ENCODE data around the gene HSPA8. TPM values are rescaled to one million over a fixed set of nuclear protein-coding genes. Genes with fewer than 3 reads are reported as not detected.

HSPA8 gene
- total RNA-seq, 1 donor from 2014 or later: 1,872 TPM

DNA sequence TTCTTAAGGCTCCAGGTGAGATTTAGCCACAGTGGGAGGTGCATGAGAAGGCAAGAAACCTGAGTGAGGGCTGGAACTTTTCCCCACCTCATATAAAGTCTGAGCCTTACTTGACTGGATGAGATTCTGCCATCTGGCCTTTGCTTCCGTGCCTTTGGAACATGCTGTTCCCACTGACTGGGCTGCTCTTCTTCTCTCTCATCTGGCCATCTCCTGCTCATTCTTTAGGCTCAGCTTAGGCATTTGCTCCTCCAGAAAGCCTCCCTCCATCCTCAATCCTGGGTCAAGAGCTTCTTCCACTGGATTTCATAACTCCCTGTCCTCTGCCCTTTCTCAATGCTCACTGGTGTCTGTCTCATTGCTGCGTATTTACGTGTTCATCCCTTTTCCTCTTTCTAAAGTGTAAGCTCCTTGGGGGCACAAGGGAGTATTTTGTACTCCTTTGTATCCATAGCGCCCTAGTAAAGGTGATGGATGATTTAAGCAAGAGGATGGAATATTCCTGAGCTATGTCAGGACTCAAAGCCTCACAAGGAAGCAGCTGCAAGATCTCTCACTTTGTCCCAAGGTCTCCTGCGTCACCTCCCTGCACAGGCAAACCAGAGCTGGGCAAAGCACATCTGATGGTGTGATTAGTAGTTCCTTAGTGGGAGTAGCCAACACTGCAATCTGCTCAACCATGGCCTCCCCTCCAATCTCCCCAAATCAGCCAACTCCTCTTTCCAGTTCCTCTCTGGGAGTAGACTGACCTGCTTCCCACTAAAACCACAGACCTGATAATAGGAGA is 15.3 kb downstream of the HSPA8 start:
- no peak overlapping the region for H3K4me3 ChIP-seq (ENCODE audit: low read depth, low read length)
- TF ChIP-seq, protein P1, sequence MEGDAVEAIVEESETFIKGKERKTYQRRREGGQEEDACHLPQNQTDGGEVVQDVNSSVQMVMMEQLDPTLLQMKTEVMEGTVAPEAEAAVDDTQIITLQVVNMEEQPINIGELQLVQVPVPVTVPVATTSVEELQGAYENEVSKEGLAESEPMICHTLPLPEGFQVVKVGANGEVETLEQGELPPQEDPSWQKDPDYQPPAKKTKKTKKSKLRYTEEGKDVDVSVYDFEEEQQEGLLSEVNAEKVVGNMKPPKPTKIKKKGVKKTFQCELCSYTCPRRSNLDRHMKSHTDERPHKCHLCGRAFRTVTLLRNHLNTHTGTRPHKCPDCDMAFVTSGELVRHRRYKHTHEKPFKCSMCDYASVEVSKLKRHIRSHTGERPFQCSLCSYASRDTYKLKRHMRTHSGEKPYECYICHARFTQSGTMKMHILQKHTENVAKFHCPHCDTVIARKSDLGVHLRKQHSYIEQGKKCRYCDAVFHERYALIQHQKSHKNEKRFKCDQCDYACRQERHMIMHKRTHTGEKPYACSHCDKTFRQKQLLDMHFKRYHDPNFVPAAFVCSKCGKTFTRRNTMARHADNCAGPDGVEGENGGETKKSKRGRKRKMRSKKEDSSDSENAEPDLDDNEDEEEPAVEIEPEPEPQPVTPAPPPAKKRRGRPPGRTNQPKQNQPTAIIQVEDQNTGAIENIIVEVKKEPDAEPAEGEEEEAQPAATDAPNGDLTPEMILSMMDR (conservative IDR thresholded peaks at IDR 0.05; ENCODE audit: low read depth, low read length): no peak
- DNase-seq (ENCODE audit: low read depth): no peak

DNA sequence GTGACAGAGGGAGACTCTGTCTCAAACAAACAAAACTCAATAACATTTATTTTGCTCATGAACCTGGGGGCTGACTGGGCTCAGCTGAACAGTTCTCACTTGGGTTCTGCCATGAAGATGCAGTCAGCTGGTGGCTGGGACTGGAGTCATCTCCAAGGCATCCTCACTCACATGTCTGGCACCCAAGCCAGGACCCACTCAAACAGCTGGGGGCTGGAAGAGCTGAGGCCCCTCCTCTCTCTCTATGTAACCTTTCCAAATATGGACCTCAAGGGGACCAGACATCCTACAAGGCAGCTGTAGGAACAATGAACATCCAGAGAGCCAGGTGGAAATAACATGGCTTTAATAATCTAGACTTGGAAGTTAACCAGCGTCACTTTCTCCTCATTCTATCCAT is 16.8 kb downstream of the HSPA8 start:
- no peak for DNase-seq (ENCODE audit: low read depth)
- TF ChIP-seq, protein P1 (conservative IDR thresholded peaks at IDR 0.05; ENCODE audit: low read depth, low read length): no peak
- H3K4me3 ChIP-seq (ENCODE audit: low read depth, low read length): no peak overlapping the region

DNA sequence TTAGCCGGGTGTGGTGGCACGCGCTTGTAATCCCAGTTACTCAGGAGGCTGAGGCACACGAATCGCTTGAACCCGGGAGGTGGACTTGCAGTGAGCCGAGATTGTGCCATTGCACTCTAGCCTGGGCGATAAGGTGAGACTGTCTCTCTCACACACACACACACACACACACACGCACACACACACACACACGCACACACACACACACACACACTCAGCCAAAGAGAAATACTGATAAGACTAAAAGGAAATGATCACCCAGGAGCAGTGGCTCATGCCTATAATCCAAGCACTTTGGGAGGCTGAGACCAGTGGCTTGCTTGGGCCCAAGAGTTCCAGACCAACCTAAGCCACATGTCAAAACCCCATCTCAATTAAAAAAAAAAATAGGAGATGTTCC is 20.8 kb downstream of the HSPA8 start:
- H3K4me3 ChIP-seq (ENCODE audit: low read depth, low read length): no peak overlapping the region
- TF ChIP-seq, protein P1 (conservative IDR thresholded peaks at IDR 0.05; ENCODE audit: low read depth, low read length): no peak
- no peak for DNase-seq (ENCODE audit: low read depth)

DNA sequence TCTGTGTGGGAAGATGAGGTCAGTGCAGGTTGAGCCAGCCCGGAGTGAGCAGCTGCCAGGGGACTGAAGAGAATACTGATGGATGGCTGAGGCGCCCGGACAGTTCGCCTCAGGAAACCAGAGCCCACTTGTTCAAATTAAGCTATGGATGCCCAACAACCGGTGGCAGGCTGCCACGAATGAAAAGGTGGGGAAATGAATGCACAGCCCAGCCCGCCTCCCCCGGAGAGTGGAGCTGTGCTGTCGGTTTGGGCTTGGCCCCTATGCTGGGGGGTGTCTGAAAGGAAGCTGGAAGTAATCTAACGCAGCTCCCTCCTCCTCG is 21.9 kb downstream of the HSPA8 start:
- no peak for DNase-seq (ENCODE audit: low read depth)
- H3K4me3 ChIP-seq (ENCODE audit: low read depth, low read length): no peak overlapping the region
- TF ChIP-seq, protein P1 (conservative IDR thresholded peaks at IDR 0.05; ENCODE audit: low read depth, low read length): no peak

DNA sequence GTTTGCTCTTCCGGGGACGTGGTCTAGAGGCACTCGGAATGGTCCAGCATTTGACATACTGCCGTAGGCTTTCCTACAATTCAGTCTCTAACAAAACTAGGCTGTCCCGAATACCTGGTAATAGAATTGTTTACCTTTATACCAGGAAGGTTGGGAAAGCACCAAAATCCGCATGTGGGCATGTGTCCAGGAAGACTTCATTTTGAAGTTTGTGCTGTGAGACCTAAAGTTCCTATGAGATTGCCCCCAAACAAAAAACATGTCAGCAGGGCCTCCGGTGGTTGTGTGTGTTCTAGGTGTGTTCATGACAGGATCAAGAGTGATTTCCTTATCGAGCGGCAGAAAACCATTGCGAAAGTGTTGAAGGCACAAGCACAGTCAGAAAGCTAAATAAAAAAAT is 26.1 kb downstream of the HSPA8 start:
- DNase-seq (ENCODE audit: low read depth): no peak
- TF ChIP-seq, protein P1 (conservative IDR thresholded peaks at IDR 0.05; ENCODE audit: low read depth, low read length): no peak
- H3K4me3 ChIP-seq (ENCODE audit: low read depth, low read length): no peak overlapping the region

DNA sequence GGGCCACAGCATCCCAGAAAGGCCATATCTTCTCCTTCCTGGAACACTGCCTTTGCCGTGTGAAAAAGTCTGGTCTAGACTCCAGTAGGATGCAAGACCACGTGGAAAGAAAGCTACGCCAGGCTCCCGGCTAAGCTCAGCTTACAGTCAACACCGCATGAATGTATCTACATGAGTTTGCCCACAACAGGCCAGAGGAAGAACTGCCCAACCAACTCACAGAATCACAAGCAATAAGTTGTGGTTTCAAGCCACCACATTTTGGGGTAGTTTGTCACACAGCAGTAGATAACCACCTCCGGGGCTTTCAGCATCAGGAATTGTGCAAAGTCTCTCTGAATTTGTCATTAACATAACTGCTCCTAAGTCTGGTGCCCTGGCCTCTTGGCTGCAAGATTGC is 27.3 kb downstream of the HSPA8 start:
- TF ChIP-seq, protein P1 (conservative IDR thresholded peaks at IDR 0.05; ENCODE audit: low read depth, low read length): no peak
- DNase-seq (ENCODE audit: low read depth): no peak
- H3K4me3 ChIP-seq (ENCODE audit: low read depth, low read length): no peak overlapping the region

DNA sequence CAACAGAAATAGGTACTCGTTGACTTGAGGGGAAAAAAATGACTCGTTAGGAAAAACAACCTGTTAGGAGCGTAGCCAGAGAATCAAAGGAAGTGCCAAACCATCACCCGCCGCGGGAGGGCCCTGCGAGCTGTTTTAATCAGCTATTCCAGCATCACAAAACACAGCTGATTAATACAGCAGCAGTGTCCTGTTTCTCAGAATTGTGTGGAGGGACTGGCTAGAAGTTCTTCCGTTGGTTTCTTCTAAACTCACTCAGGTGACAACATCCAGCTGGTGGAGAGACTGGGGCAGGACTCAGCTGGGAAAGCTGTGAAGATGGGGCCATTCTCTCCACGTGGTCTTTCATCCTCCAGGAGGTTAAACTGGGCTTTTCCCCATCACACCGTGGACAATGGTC is 28.0 kb downstream of the HSPA8 start:
- TF ChIP-seq, protein P1 (conservative IDR thresholded peaks at IDR 0.05; ENCODE audit: low read depth, low read length): peak; percentile 57
- no peak for DNase-seq (ENCODE audit: low read depth)
- H3K4me3 ChIP-seq (ENCODE audit: low read depth, low read length): no peak overlapping the region
